ENCODE results near the gene NETO2.
A peak's percentile ranks its signal among the peaks of the same experiment; 100 is the strongest.
"Not testable (repeated sequence)": the region's sequence is repeated elsewhere in the genome, so short reads cannot be mapped to it uniquely, and the experiment has no call there.

NETO2 gene

GRCh38 chr16:47143677-47144558 lies at the start of gene NETO2:
Gene NETO2 (minus strand): TSS chr16:47143945. CDS start chr16:47143612, 333 bp downstream.
- peak; percentile 51 for DNase-seq (ENCODE audit: low spot score)

GRCh38 chr16:47182318-47182717 lies 38.6 kb upstream of the NETO2 start:
- no peak for DNase-seq (ENCODE audit: low spot score)

GRCh38 chr16:47181066-47181465 lies 37.3 kb upstream of the NETO2 start:
- not testable (repeated sequence) for DNase-seq (ENCODE audit: low spot score)

GRCh38 chr16:47180073-47180472 lies 36.3 kb upstream of the NETO2 start:
- DNase-seq (ENCODE audit: low spot score): no peak

GRCh38 chr16:47175152-47175551 lies 31.4 kb upstream of the NETO2 start:
- DNase-seq (ENCODE audit: low spot score): no peak

GRCh38 chr16:47162670-47163420 lies 19.1 kb upstream of the NETO2 start:
- DNase-seq (ENCODE audit: low spot score): no peak

- no peak for DNase-seq (ENCODE audit: low spot score)
Observed at GRCh38 chr16:47161464-47161863, 17.7 kb upstream of the NETO2 start.

GRCh38 chr16:47160422-47160821 lies 16.7 kb upstream of the NETO2 start:
- DNase-seq (ENCODE audit: low spot score): no peak

GRCh38 chr16:47158992-47159391 lies 15.2 kb upstream of the NETO2 start:
- DNase-seq (ENCODE audit: low spot score): no peak

GRCh38 chr16:47156680-47157215 lies 13.0 kb upstream of the NETO2 start:
- no peak for DNase-seq (ENCODE audit: low spot score)

GRCh38 chr16:47152501-47152900 lies 8.8 kb upstream of the NETO2 start:
- DNase-seq (ENCODE audit: low spot score): not testable (repeated sequence)

- DNase-seq (ENCODE audit: low spot score): no peak
Observed at GRCh38 chr16:47150067-47150466, 6.3 kb upstream of the NETO2 start.

GRCh38 chr16:47144559-47144877 lies 773 bp upstream of the NETO2 start:
- no peak for DNase-seq (ENCODE audit: low spot score)

GRCh38 chr16:47142821-47143676 lies 696 bp downstream of the NETO2 start:
- peak; percentile 45 for DNase-seq (ENCODE audit: low spot score)

GRCh38 chr16:47142486-47142820 lies 1.3 kb downstream of the NETO2 start:
- no peak for DNase-seq (ENCODE audit: low spot score)

GRCh38 chr16:47141773-47142485 lies 1.8 kb downstream of the NETO2 start:
- DNase-seq (ENCODE audit: low spot score): peak; percentile 84

- no peak for DNase-seq (ENCODE audit: low spot score)
Observed at GRCh38 chr16:47140686-47141085, 3.1 kb downstream of the NETO2 start.

GRCh38 chr16:47139561-47140185 lies 4.1 kb downstream of the NETO2 start:
- no peak for DNase-seq (ENCODE audit: low spot score)

GRCh38 chr16:47137925-47138324 lies 5.8 kb downstream of the NETO2 start:
- DNase-seq (ENCODE audit: low spot score): not testable (repeated sequence)

- no peak for DNase-seq (ENCODE audit: low spot score)
Observed at GRCh38 chr16:47136099-47136842, 7.5 kb downstream of the NETO2 start.

Data from AG08395 (cell line).